RCC 7860 (cell line): Measurements from ENCODE around the gene EPC1.

ENCODE experiments used
- DNase-seq: peaks from one replicate; pipeline ENCODE4 v3.0.0-alpha.2; 2015; ENCODE audit warnings: low spot score
- FAIRE-seq: peaks from 2 replicates; lab custom pipeline; 2012; peaks lifted over from hg19 to GRCh38; lab: Jason Lieb, UNC

The EPC1 gene

DNA sequence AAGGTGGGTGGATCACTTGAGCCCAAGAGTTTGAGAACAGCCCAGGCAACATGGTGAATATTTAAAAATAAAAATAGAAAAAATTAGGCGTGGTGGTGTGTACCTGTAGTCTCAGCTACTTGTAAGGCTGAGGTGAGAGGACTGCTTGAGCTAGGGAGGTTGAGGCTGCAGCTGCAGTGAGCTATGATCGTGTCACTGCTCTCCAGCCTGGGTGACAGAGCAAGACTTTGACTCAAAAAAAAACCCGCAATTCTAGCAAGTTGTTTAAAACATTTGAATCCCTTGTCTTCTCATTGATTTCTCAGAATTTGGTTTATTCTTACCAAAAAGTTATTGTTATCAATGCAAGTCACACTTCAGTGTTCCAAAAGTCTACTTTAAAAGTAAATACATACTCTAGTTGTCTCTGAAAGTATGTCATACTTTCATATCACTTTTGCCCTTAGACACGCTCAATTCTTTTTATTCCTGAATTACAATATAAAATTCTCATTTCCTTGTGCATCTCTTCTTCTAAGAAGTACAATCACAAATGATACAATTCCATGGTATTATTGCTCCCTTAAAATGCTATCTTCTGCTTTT lies 6.3 kb downstream of the EPC1 start:
- DNase-seq (no peak), FAIRE-seq (no peak)

DNA sequence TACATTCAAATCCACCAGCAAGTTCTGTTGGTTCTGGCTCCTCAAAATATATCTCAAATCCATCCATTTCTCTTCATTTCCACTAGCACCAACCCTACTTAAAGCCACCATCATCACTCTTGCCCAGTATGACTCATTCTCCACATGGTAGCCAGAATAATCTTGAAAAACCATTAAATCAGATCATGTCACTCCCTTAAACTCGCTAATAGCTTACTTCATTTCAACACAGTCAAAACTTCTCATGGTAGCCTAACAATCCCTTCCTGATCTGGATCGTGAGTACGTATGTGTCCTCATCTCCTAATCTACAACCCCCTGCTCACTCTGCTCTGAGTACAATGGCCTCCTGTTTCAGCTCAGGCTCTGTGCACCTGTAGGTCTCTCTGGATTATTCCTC lies 8.7 kb downstream of the EPC1 start:
- no peak for DNase-seq
- FAIRE-seq: no peak

- FAIRE-seq: no peak
- no peak for DNase-seq
Measured at GRCh38 chr10:32337350-32337749, 9.6 kb downstream of the EPC1 start.

GRCh38 chr10:32333849-32334248 lies 13.1 kb downstream of the EPC1 start:
- DNase-seq (no peak), FAIRE-seq (no peak)

DNA sequence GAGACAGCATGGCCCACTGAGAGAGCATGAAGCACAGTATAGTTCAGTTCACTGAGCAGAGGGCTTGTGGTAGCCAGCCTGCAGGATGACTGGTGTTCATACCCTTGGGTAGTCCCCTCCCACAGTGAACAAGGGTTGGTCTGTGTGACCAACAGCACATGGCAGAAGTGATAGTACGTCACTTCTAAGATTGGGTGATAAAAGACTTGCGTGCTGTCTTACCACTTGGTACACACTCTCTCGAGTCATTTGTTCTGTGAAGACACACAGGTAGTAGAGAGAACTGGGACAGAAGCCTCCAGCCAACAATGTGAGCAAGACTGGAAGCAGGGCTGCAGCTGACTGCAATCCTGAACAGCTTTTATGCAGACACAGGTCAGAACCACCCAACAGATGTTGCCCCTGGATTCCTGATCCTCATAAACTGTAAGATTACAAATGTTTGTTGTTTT lies 14.6 kb downstream of the EPC1 start:
- DNase-seq: no peak
- no peak for FAIRE-seq

DNA sequence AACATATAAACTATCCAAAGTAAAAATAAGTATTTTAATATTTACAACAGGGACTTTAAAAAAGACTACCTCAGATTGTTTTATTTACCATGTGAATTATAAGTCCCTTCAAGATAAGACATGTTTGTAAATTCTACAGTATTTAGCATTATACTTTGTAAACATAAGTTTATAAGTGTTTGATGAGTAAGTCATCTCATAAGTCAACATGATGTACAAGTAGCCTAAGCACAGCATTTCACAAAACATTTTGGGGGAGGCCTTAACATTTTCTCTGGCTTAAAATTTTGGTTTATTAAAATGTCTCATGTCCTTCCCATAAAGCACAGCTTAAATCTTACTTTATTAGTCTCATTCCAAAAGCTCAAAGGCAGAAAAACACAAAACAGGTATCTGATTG lies 15.4 kb downstream of the EPC1 start:
- FAIRE-seq: no peak

DNA sequence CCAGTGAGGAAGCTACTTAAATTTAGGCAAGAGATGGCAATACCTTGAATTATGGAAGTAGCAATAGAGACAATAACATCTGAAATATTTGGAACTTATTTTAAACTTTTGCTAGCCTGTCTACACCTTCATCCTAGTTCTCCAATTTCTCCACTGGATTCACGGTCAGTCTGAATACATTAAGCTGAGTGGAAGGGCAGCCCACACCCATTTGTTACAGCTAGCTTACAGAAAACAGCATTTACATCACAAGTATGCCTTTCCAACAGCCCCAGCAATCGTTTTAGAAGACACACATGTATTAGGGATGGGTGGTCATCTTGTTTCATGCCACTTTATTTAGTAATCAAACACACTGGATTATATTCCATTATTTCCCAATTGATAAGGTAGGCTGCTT lies 16.7 kb downstream of the EPC1 start:
- no peak for FAIRE-seq
- no peak for DNase-seq

More for the DNA sequence above, 15.4 kb downstream of the EPC1 start:
- no peak for DNase-seq

- FAIRE-seq: no peak
Measured at GRCh38 chr10:32329061-32329460, 17.9 kb downstream of the EPC1 start.

DNA sequence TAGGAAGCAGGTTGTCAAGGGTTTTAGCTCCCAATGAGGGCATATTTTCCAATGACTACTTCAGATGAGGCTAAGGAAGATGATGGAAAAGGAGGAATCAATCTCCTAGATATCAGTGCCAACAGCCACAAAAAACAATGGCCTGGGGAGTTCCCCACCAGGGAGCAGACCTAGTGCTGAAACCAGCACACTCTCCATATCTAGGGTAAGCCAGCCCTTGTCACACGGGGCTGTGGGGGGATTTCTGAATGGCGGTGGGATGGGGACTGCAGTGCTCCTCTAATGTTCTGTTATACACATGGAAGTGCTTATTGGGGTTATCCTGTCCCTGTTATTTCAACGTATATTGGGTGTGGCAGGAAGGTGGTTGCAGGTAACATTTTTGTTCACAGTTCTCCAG lies 18.5 kb downstream of the EPC1 start:
- FAIRE-seq (no peak), DNase-seq (no peak)

More at GRCh38 chr10:32329061-32329460, 17.9 kb downstream of the EPC1 start:
- DNase-seq: no peak

- FAIRE-seq (no peak), DNase-seq (no peak)
Measured at GRCh38 chr10:32327364-32327691, 19.6 kb downstream of the EPC1 start.

GRCh38 chr10:32326680-32327363 lies 20.1 kb downstream of the EPC1 start:
- FAIRE-seq: no peak

DNA sequence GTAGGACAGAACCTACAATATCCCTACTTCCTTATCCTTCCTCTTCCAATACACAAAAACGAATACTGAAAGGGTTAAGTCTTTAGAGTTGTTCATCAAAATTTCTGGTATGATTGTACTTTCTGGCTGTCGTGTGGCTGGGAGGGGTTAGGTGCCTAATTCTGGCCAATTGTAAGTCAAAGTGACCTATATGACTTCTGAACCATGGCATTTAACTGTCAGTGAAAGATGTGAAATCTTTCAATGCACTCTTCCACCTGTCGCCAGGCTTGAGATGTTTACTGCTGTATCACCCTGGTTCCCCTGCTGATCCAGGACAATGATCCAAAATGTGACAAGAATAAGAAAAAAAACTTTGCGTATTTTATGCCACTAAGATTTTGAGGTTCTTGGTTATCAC lies 20.8 kb downstream of the EPC1 start:
- FAIRE-seq (no peak), DNase-seq (no peak)

More at GRCh38 chr10:32326680-32327363, 20.1 kb downstream of the EPC1 start:
- no peak for DNase-seq

DNA sequence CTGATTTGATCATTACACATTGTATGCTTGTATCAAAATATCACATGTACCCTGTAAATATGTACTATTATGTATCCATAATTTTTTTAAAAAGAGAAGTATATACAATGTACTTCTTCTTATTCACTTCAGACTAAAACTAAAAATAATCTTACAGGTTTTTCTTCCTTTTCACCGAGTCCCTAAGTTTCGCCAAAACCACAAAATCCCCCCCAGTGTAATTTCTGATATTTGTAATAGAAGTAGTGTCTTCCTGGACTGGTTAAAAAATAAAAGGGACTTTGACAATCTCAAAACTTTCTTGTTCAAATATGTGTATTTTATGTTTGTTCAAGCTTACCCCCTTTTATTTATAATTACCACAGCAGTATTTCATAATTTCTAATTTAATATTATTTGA lies 23.9 kb downstream of the EPC1 start:
- no peak for FAIRE-seq
- DNase-seq: no peak

- DNase-seq: no peak
- FAIRE-seq: no peak
Measured at GRCh38 chr10:32321016-32321631, 25.8 kb downstream of the EPC1 start.

GRCh38 chr10:32318476-32318896 lies 28.5 kb downstream of the EPC1 start:
- no peak for FAIRE-seq

GRCh38 chr10:32317795-32318357 lies 29.1 kb downstream of the EPC1 start:
- FAIRE-seq: no peak
- DNase-seq: no peak

More at GRCh38 chr10:32318476-32318896, 28.5 kb downstream of the EPC1 start:
- no peak for DNase-seq

GRCh38 chr10:32315424-32315823 lies 31.5 kb downstream of the EPC1 start:
- FAIRE-seq: no peak
- no peak for DNase-seq

GRCh38 chr10:32314588-32314987 lies 32.4 kb downstream of the EPC1 start:
- FAIRE-seq (no peak), DNase-seq (no peak)

DNA sequence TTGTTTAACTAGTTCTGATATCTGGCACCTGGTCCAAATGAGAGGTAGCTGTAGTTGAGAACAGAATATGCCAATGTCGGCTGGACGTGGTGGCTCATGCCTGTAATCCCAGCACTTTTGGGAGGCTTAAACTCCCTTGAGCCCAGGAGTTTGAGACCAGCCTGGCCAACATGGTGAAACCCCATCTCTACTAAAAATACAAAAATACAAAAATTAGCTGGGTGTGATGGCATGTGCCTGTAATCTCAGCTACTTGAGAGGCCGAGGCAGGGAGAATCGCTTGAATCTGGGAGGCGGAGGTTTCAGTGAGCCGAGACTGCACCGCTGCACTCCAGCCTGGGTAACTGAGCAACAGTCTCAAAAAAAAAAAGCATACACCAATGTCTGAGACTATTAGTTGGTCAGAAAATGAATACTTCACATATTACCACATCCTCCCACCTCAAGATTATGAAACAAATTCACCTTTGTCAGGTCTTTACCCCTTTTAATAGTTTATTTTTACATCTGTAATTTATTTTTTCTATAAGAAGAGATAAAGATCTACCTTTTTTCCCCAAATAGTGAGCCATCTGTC lies 38.8 kb downstream of the EPC1 start:
- DNase-seq (no peak), FAIRE-seq (no peak)

GRCh38 chr10:32307609-32308008 lies 39.3 kb downstream of the EPC1 start:
- no peak for DNase-seq
- FAIRE-seq: no peak

GRCh38 chr10:32299354-32299980 lies 47.5 kb downstream of the EPC1 start:
- FAIRE-seq: no peak
- no peak for DNase-seq
